Endothelial cell of umbilical vein (primary cell): ENCODE measurements around the gene WSB2. TPM values are rescaled to one million over a fixed set of nuclear protein-coding genes. Genes with fewer than 3 reads are reported as not detected.

Experiments used
- BruUV-seq: library from RNA; stranded (reverse); fragments of 400-500 nt; replicated peaks from 2 replicates; lab custom pipeline; 2021; lab: Mats Ljungman, UMichigan
- CTCF ChIA-PET: fragments of 300-600, 350-600 bp; sonication (Branson Sonifier 250); formaldehyde crosslinking; loops from one replicate; lab custom pipeline; 2021; ENCODE audit warnings: antibody characterized with exemption, inconsistent platforms; lab: Charles Lee
- POLR2A ChIA-PET: fragments of 300-600, 350-600 bp; sonication (Branson Sonifier 250); formaldehyde crosslinking; loops from one replicate; lab custom pipeline; 2021; ENCODE audit warnings: antibody characterized with exemption, inconsistent platforms; lab: Charles Lee
- DNase-seq: peaks from one replicate; pipeline ENCODE4 v3.0.0-alpha.2; 2011; ENCODE audit warnings: low read depth, low spot score
- FAIRE-seq: peaks from 2 replicates; lab custom pipeline; 2011; peaks lifted over from hg19 to GRCh38; lab: Jason Lieb, UNC
- H2AFZ ChIP-seq: 2 replicates; pipeline ENCODE4 v1.6.0; 2012; ENCODE audit warnings: low read depth, low read length, control low read depth, inconsistent platforms
- H3K27ac ChIP-seq: 2 replicates; pipeline ENCODE4 v1.5.1; 2011; ENCODE audit warnings: low read depth, mild to moderate bottlenecking, control low read depth, low read length, moderate library complexity; ENCODE audit not compliant: insufficient read depth
- H3K27me3 ChIP-seq, 2 experiments: 2 replicates each; pipeline versions ENCODE4 v1.6.0 to v1.6.1; 2011; ENCODE audit warnings: low read length in 2 of 2, mixed read lengths in 1 of 2; ENCODE audit not compliant: control insufficient read depth in 2 of 2, insufficient read depth in 2 of 2
- H3K36me3 ChIP-seq, 2 experiments: 2 replicates in 1 of 2; 3 replicates in 1 of 2; pipeline ENCODE4 v1.5.1; 2011; ENCODE audit warnings: low read length in 2 of 2, mild to moderate bottlenecking in 1 of 2, moderate library complexity in 1 of 2; ENCODE audit not compliant: control insufficient read depth in 2 of 2, insufficient read depth in 2 of 2; ENCODE audit errors: extremely low read depth in 1 of 2
- H3K4me1 ChIP-seq: 3 replicates; pipeline ENCODE4 v1.5.1; 2011; ENCODE audit warnings: mild to moderate bottlenecking, low read length; ENCODE audit not compliant: control insufficient read depth, insufficient read depth; ENCODE audit errors: extremely low read depth
- H3K4me2 ChIP-seq: 2 replicates; pipeline ENCODE4 v1.6.1; 2011; ENCODE audit warnings: low read length, control low read depth, mixed read lengths; ENCODE audit not compliant: insufficient read depth
- H3K4me3 ChIP-seq, 3 experiments: fragments of 200-600 bp in 1 of 3; sonication (generic), shearing (Covaris generic) in 1 of 3; replicated peaks in 1 of 3; 2 replicates each; pipeline ENCODE4 v1.5.1; 2011 to 2016; ENCODE audit warnings: control low read depth in 3 of 3, low read length in 3 of 3, mild to moderate bottlenecking in 2 of 3, inconsistent platforms in 1 of 3, low read depth in 1 of 3, moderate library complexity in 1 of 3; ENCODE audit not compliant: insufficient read depth in 1 of 3
- H3K79me2 ChIP-seq: 2 replicates; pipeline ENCODE4 v1.6.0; 2012; ENCODE audit warnings: low read length, inconsistent platforms; ENCODE audit not compliant: control insufficient read depth, insufficient read depth
- H3K9ac ChIP-seq: replicated peaks from 2 replicates; pipeline ENCODE3; 2011; ENCODE audit warnings: low read length, control low read depth; ENCODE audit not compliant: insufficient read depth; ENCODE audit errors: extremely low read depth
- H3K9me1 ChIP-seq: replicated peaks from 3 replicates; pipeline ENCODE4 v1.6.0; 2011; ENCODE audit warnings: mild to moderate bottlenecking, low read length; ENCODE audit not compliant: control insufficient read depth, insufficient read depth; ENCODE audit errors: extremely low read depth
- H3K9me3 ChIP-seq: replicated peaks from 2 replicates; pipeline ENCODE4 v1.5.1; 2012; ENCODE audit warnings: low read length, inconsistent platforms; ENCODE audit not compliant: control insufficient read depth, insufficient read depth
- H4K20me1 ChIP-seq: replicated peaks from 2 replicates; pipeline ENCODE3; 2011; ENCODE audit warnings: mild to moderate bottlenecking, low read length; ENCODE audit not compliant: control insufficient read depth, insufficient read depth; ENCODE audit errors: extremely low read depth
- EZH2 ChIP-seq: IDR thresholded peaks from 2 replicates; pipeline ENCODE4 v1.6.1; 2012; ENCODE audit warnings: borderline replicate concordance, low read depth, mild to moderate bottlenecking, moderate library complexity, low read length, inconsistent platforms; ENCODE audit not compliant: severe bottlenecking
- FOS ChIP-seq: IDR thresholded peaks from 2 replicates; pipeline ENCODE4 v1.6.1; 2011; ENCODE audit warnings: mild to moderate bottlenecking, low read length, moderate library complexity, borderline replicate concordance; ENCODE audit not compliant: insufficient read depth
- GATA2 ChIP-seq: IDR thresholded peaks from 2 replicates; pipeline ENCODE4 v1.7.0; 2011; ENCODE audit warnings: low read depth, mild to moderate bottlenecking, moderate library complexity, mixed read lengths, low read length; ENCODE audit not compliant: insufficient read length, insufficient read depth
- JUN ChIP-seq: IDR thresholded peaks from 2 replicates; pipeline ENCODE4 v1.6.1; 2011; ENCODE audit warnings: borderline replicate concordance, low read depth; ENCODE audit not compliant: insufficient read length, insufficient read depth
- MYC ChIP-seq: IDR thresholded peaks from one replicate; pipeline ENCODE4 v1.6.1; 2011; ENCODE audit warnings: mild to moderate bottlenecking, low read depth, low read length
- POLR2A ChIP-seq: IDR thresholded peaks from 2 replicates; pipeline ENCODE4 v1.6.1; 2012; ENCODE audit warnings: low read depth, mild to moderate bottlenecking, control low read depth, low read length
- POLR2AphosphoS5 ChIP-seq: IDR thresholded peaks from 2 replicates; pipeline ENCODE4 v1.6.1; 2012; ENCODE audit warnings: low read depth, mild to moderate bottlenecking, control low read depth, low read length, moderate library complexity; ENCODE audit not compliant: insufficient read depth
- dilution Hi-C: fragments of 300-500 bp; cut with MboI; formaldehyde crosslinking; loops from one replicate; pipeline ENCODE4 v1.15.0; 2019; ENCODE audit warnings: low sequenced_read_pairs; ENCODE audit not compliant: extremely low pct_ligation_motif_present
- intact Hi-C: fragments of 100-400 bp; cut with micrococcal nuclease; formaldehyde crosslinking; loops from one replicate; pipeline ENCODE4 v1.10.0; 2022
- polyA plus RNA-seq, 4 experiments: library from polyadenylated mRNA; depleted of rRNA in 3 of 4; stranded (reverse) in 3 of 4; unstranded in 1 of 4; fragments of >200 nt; gene quantifications; 2 replicates each; pipeline versions ENCODE4 v1.2.1 to v1.2.3, GENCODE V29; 2011 to 2012; ENCODE audit warnings: missing spikeins in 1 of 4
- total RNA-seq: library from RNA; stranded (reverse); gene quantifications from 2 replicates; pipeline ENCODE4 v1.2.3, GENCODE V29; 2021
- TF ChIP-seq, protein P1 (sequence below): IDR thresholded peaks from 2 replicates; pipeline ENCODE4 v1.6.1; 2011; ENCODE audit not compliant: insufficient read depth, insufficient read length
- TF ChIP-seq, protein P2 (sequence below), 2 donors: IDR thresholded peaks; 1 replicate in 1 of 2; 2 replicates in 1 of 2; pipeline ENCODE4 v1.5.1; 2011; ENCODE audit warnings: low read length in 2 of 2, mild to moderate bottlenecking in 2 of 2, moderate library complexity in 2 of 2, control low read depth in 1 of 2, inconsistent platforms in 1 of 2, low read depth in 1 of 2; ENCODE audit not compliant: insufficient read depth in 1 of 2; ENCODE audit errors: extremely low read depth in 1 of 2

The WSB2 gene
- total and polyA plus RNA-seq, 2 donors (not counting 3 experiments of a cell fraction or from before 2014, with no cell fraction given): 73.6 to 107 TPM

DNA sequence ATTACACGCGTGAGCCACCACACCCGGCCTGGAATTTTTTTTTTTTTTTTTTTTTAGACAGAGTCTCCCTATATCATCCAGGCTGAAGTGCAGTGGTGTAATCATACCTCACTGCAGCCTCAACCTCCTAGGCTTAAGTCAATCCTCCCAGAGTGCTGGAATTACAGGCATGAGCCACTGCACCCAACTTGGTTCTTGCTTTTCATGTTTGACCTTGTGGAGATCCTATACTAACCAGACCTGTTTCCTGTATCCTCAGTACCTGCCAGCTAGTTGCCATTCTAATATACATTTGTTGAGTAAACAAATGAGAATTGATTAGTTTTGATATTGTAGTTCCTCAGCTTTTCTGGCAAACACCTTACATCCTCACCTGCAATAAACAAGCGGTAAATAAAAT is 46.0 kb upstream of the WSB2 start:
- no peaks in the 10 kb centered on the region for H3K9me3 ChIP-seq
- no peaks in the 10 kb centered on the region for H3K27me3 ChIP-seq
- POLR2A ChIA-PET: no interaction called here
- H3K9me1 ChIP-seq: no peaks in the 10 kb centered on the region
- no peak for FAIRE-seq
- CTCF ChIA-PET: no interaction called here
- intact Hi-C loops (no loop called here), dilution Hi-C loops (no loop called here)
- H3K9ac ChIP-seq: no peak overlapping the region
- DNase-seq: no peak
- TF ChIP-seq POLR2AphosphoS5: no peak
- TF ChIP-seq JUN: no peak
- TF ChIP-seq, protein P1, sequence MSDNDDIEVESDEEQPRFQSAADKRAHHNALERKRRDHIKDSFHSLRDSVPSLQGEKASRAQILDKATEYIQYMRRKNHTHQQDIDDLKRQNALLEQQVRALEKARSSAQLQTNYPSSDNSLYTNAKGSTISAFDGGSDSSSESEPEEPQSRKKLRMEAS: no peak
- TF ChIP-seq, protein P2, sequence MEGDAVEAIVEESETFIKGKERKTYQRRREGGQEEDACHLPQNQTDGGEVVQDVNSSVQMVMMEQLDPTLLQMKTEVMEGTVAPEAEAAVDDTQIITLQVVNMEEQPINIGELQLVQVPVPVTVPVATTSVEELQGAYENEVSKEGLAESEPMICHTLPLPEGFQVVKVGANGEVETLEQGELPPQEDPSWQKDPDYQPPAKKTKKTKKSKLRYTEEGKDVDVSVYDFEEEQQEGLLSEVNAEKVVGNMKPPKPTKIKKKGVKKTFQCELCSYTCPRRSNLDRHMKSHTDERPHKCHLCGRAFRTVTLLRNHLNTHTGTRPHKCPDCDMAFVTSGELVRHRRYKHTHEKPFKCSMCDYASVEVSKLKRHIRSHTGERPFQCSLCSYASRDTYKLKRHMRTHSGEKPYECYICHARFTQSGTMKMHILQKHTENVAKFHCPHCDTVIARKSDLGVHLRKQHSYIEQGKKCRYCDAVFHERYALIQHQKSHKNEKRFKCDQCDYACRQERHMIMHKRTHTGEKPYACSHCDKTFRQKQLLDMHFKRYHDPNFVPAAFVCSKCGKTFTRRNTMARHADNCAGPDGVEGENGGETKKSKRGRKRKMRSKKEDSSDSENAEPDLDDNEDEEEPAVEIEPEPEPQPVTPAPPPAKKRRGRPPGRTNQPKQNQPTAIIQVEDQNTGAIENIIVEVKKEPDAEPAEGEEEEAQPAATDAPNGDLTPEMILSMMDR (IDR thresholded peaks at IDR 0.05; ENCODE audit: extremely low read depth in 1 of 2, insufficient read depth in 1 of 2, low read depth in 1 of 2, low read length in 2 of 2): no peak
- TF ChIP-seq MYC: no peak
- no peak for TF ChIP-seq POLR2A
- no peak for TF ChIP-seq EZH2
- no peak for TF ChIP-seq FOS
- TF ChIP-seq GATA2: no peak
- no peak overlapping the region for H3K27ac ChIP-seq
- H3K4me1 ChIP-seq: peaks cover 11% of the 10 kb centered on the region
- no peak overlapping the region for H2AFZ ChIP-seq
- no peak overlapping the region for H3K4me3 ChIP-seq
- no peaks in the 10 kb centered on the region for H3K79me2 ChIP-seq
- no TSS peak for BruUV-seq
- no peak overlapping the region for H3K4me2 ChIP-seq
- H3K36me3 ChIP-seq: no peaks in the 10 kb centered on the region
- no peaks in the 10 kb centered on the region for H4K20me1 ChIP-seq
